Right lobe of liver (tissue), 4 donors: Measurements from ENCODE around the gene PRR12.

Experiments used
- CTCF ChIP-seq, 4 donors: fragments of 200-600 bp in 3 of 4; fragments of 450-650 bp in 1 of 4; IDR thresholded peaks; one replicate each; pipeline versions ENCODE4 v1.5.1 to v1.8.0; 2016 to 2022; ENCODE audit warnings: antibody characterized with exemption in 4 of 4, mild to moderate bottlenecking in 2 of 4
- POLR2A ChIP-seq: fragments of 450-650 bp; IDR thresholded peaks from one replicate; pipeline ENCODE4 v1.6.1; 2017; ENCODE audit warnings: antibody characterized with exemption, mild to moderate bottlenecking
- donor health status: DM: no; HTN: no; CAD: no.
- donor health status: DM: no; HTN: no; CAD: no.
- donor health status: DM: no; HTN: yes; CAD: no.

GRCh38 chr19:49626226-49626625 is 35.2 kb downstream of the PRR12 start:
- no peak for TF ChIP-seq CTCF (IDR thresholded peaks at IDR 0.05)
- TF ChIP-seq POLR2A, result no peak
